ENCODE results near the gene NBPF1.

NBPF1 gene

DNA sequence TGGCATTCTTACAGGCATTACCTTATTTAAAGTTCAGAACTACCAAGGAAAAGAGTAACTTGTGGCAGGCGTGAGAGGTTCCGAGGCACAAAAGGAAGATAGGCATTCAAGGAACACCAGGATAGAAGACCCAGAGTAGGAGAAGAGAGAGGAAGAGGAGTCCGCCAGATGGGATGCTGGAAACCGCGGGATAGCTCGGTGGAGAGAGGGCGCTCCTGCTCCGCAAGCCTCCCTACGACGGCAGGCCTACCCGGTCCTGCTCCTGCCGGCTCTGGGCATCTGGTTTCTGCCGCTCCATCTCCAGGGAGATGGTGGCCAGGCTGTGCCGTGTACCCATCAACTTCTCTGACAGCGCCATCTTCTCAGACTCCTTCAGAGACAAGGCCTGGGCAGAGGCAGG, 5.4 kb upstream of the NBPF1 start:
- Histone ChIP-seq H3K4me3 (ENCODE audit: low read depth in 1 of 2, low read length in 1 of 2) (no peak overlapping the region), H3K9me3 (no peaks in the 10 kb centered on the region), H3K36me3 (peaks cover 51% of the 10 kb centered on the region), H3K27me3 (peaks cover 16% of the 10 kb centered on the region), H3K27ac (no peak overlapping the region), H3K4me1 (ENCODE audit: control insufficient read depth in 1 of 2, insufficient read depth in 1 of 2, low read depth in 1 of 2, low read length in 1 of 2) (peaks cover 6% of the 10 kb centered on the region in 2 experiments)
- TF ChIP-seq, protein P1, sequence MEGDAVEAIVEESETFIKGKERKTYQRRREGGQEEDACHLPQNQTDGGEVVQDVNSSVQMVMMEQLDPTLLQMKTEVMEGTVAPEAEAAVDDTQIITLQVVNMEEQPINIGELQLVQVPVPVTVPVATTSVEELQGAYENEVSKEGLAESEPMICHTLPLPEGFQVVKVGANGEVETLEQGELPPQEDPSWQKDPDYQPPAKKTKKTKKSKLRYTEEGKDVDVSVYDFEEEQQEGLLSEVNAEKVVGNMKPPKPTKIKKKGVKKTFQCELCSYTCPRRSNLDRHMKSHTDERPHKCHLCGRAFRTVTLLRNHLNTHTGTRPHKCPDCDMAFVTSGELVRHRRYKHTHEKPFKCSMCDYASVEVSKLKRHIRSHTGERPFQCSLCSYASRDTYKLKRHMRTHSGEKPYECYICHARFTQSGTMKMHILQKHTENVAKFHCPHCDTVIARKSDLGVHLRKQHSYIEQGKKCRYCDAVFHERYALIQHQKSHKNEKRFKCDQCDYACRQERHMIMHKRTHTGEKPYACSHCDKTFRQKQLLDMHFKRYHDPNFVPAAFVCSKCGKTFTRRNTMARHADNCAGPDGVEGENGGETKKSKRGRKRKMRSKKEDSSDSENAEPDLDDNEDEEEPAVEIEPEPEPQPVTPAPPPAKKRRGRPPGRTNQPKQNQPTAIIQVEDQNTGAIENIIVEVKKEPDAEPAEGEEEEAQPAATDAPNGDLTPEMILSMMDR (IDR thresholded peaks at IDR 0.05) = no peak

DNA sequence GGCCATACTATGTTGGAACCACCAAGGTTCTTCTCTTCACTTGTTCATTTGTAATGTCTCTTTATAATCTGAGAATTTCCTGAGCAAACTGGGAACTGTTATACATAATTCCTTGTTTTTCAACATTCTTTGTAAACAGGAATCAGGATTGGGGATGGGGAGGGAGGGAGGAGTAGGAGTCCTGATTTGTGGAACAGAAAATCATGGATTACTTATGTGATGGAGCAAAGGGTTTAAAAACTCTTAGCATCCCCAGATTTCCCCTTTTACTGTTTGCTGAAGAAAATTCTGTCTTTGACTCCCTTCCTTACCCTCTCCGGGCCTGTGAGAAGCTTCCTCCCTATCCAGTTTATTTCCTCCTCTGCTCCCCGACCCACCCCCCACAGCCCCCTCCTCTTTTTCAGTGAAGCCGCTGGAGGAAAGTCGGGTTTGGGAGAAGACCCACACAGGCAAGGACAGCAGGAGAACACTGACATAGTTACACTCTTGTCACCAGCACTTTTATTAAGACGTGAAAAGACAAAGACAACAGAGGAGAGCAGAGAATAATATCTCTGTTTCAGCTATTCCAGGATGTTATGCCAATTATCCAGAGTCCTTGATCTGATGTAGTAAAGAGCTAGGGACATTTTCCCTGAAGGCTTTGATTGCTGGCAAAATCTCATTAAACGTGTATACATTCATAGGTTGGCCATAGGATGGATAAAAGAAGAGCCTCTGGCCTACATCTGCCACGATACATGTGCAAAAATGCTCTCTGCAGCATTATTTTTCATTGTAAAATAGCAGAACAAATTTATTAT, 4.6 kb upstream of the NBPF1 start:
- Histone ChIP-seq H3K36me3 (peaks cover 43% of the 10 kb centered on the region), H3K9me3 (no peaks in the 10 kb centered on the region), H3K4me3 (ENCODE audit: low read depth in 1 of 2, low read length in 1 of 2) (no peak overlapping the region), H3K27me3 (peaks cover 17% of the 10 kb centered on the region), H3K27ac (no peak overlapping the region), H3K4me1 (ENCODE audit: control insufficient read depth in 1 of 2, insufficient read depth in 1 of 2, low read depth in 1 of 2, low read length in 1 of 2) (peaks cover 9 to 10% of the 10 kb centered on the region in 2 experiments)
- TF ChIP-seq, protein P1 (IDR thresholded peaks at IDR 0.05) = no peak

DNA sequence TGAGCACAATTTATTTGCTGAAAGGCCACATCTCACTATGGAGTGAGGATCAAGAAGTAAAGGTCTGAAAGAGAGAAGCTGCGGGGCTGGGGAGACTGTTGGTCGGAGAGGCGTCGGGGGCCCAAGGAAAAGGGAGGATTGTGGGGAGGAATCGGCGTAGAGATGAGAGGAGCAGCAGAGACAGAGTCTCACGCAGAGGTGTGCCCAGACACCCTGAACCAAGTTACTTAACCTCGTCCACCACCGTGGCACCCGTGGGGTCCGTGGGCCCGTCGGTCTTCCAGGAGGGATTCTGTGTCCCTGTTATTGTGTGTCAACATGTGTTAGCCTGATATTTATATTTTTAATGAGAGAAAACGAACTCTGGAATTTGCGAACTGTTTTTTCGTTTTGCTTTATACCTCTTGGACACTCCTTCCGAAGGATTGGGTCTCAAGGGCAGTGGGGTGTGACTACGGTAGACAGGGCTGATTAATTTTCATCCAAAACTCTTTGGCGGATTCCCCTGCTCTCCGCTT, 3.8 kb upstream of the NBPF1 start:
- TF ChIP-seq, protein P1 (IDR thresholded peaks at IDR 0.05) = no peak
- Histone ChIP-seq H3K27me3 (peaks cover 25% of the 10 kb centered on the region), H3K36me3 (peaks cover 35% of the 10 kb centered on the region), H3K27ac (no peak overlapping the region), H3K9me3 (no peaks in the 10 kb centered on the region), H3K4me1 (ENCODE audit: control insufficient read depth in 1 of 2, insufficient read depth in 1 of 2, low read depth in 1 of 2, low read length in 1 of 2) (peaks cover 17 to 19% of the 10 kb centered on the region in 2 experiments), H3K4me3 (ENCODE audit: low read depth in 1 of 2, low read length in 1 of 2) (no peak overlapping the region)

DNA sequence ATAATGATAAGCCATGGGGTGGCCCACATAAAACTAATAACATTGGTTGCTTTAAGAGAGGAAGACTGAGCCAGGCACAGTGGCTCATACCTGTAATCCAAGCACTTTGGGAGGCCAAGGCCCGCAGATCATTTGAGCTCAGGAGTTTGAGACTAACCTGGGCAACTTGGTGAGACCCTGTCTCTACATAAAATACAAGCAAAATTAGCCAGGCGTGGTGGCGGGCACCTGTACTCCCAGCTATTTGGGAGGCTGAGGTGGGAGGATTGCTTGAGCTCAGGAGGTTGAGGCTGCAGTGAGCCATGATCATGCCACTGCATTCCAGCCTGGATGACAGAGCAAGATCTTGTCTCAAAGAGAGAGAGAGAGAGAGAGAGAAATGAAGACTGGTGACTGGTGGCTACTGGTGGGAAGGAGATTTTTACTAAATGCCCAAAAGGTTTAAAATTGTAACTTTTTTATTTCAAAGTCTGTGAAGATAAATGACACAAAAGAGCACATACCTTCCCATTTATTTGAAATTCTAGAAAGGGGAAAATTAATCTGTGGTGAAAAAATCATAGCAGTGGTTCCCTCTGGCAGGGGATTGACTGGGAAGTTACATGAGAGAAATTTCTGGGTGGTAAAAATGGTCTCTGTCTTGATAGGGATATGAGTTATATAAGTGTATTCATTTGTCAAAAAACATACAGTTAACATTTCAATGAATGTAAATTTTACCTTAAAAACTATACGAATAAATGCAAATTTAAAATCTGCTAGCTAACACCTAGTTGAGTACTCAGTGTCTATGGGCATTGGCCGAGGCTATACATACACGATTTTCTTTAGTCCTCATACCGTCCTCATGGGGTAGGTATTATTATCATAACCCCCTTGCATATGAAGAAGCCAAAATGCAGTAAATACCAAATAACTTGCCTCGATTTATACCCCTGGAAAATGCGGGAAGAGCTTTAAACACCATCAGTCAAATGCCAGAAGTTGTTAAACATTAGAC, 2.2 kb upstream of the NBPF1 start:
- no peaks in the 10 kb centered on the region for H3K9me3 ChIP-seq
- TF ChIP-seq, protein P1 (IDR thresholded peaks at IDR 0.05) = no peak
- no peak overlapping the region for H3K27ac ChIP-seq
- H3K4me3 ChIP-seq (ENCODE audit: low read depth in 1 of 2, low read length in 1 of 2) = no peak overlapping the region
- peaks cover 28% of the 10 kb centered on the region for H3K36me3 ChIP-seq
- H3K27me3 ChIP-seq = peaks cover 27% of the 10 kb centered on the region
- H3K4me1 ChIP-seq (ENCODE audit: control insufficient read depth in 1 of 2, insufficient read depth in 1 of 2, low read depth in 1 of 2, low read length in 1 of 2) = peaks cover 20 to 22% of the 10 kb centered on the region in 2 experiments

All from neutrophil (primary cell).